WI38 (cell line): ENCODE results near the gene ALAS1.
A peak's percentile ranks its signal among the peaks of the same experiment; 100 is the strongest.
"Not testable (repeated sequence)": the region's sequence is repeated elsewhere in the genome, so short reads cannot be mapped to it uniquely, and the experiment has no call there.

ENCODE experiments used
- H3K4me3 ChIP-seq: 2 replicates; pipeline ENCODE4 v1.5.1; 2011; ENCODE audit warnings: low read depth, mild to moderate bottlenecking, control low read depth, low read length
- CTCF ChIP-seq: IDR thresholded peaks from 2 replicates; pipeline ENCODE4 v1.5.1; 2012; ENCODE audit warnings: low read depth, mild to moderate bottlenecking, control low read depth, low read length

ALAS1 gene

DNA sequence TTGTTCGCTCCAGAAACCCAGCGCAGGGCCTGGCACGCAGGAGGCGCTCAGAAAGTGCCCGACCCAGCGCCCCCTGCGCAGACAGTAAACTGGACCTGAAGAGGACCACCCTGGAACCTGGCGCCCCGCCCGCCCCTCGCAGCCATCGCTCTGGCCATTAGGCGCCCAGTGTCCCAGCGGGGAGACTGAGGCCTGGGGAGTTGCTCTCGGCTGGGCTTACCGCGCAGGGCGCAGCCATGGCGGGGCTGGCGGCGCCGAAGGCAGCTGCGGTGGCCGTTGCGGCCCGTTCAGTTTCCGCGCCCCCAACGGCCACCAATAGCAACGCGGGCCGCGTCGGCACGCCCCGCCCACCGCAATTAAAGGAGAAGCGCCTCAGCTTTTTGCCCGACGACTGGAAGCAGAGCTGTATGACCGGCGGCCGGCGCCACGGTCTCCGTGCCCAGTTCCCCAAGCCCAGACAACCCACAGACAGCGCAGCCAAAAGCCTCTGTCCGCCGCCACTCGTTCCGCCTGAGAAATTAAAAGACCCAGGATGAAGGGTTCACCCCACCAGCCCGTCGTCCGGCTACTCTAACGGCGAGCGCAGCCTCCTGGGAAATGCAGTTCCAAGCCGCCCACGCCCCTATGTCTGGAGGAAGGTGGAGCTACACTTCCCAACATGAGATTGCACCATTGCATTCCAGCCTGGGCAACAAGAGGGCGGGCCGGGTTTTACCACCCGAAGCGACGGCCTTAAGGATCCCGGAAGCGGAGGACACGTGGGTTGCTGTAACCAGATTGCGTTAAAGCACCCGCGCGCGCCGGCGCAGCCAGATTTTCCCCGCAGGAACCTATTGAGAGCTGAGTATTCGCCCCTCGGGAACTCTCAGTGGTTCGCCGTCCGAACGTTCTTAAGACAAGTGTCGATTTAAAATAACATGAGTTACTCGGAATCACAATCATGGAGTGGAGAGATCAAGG, 43.5 kb upstream of the ALAS1 start, which contains the start of gene POC1A:
Gene POC1A (minus strand): TSS at position 289 of the 960 bp plus-strand sequence. CDS start 51 bp downstream, at position 238.
- H3K4me3 ChIP-seq, result peak within 1 kb of the TSS; percentile 80
- TF ChIP-seq CTCF, result no peak

- no peak for TF ChIP-seq CTCF
- no peak overlapping the region for H3K4me3 ChIP-seq
These were observed 42.0 kb upstream of the ALAS1 start for GRCh38 chr3:52155912-52156311.

DNA sequence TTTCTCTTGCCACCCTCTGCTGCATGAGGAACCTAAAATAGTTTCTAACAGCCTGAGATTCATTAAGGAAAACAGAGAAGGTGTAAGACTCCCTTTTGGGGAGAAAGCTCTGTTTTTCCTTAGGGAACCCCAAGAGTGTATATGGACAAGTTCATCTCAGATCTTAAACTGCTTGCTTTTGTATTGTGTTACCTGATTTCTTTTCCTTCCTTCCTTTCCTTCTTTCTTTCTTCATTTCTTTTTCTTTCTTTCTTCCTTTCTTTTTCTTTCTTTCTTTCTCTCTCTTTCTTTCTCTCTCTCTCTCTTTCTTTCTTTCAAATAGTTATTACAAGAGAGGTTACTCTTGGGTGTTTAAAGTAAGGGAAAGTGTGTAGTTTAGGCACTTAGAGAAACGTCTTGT, 38.5 kb upstream of the ALAS1 start:
- no peak for TF ChIP-seq CTCF
- no peak overlapping the region for H3K4me3 ChIP-seq

- TF ChIP-seq CTCF, result no peak
- no peak overlapping the region for H3K4me3 ChIP-seq
These were observed 35.6 kb upstream of the ALAS1 start for GRCh38 chr3:52162250-52162872.

DNA sequence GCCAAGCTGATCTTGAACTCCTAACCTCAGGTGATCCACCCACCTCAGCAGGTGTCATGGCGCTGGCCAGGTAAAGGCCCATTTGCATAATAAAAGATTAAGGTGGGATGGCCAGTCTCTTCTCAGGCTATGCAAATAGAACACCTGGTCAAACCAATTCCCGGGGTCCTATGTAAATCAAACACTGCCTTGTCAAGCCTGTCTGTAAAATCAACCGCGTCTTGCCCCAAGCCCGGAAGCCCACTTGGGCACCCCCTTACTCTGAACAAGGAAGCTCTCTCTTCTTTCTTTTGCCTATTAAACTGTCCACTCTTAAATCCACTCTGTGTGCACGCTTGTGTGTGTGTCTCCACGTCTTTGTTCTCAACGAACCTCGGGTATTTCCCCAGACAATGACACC, 30.7 kb upstream of the ALAS1 start:
- H3K4me3 ChIP-seq, result no peak overlapping the region
- no peak for TF ChIP-seq CTCF

DNA sequence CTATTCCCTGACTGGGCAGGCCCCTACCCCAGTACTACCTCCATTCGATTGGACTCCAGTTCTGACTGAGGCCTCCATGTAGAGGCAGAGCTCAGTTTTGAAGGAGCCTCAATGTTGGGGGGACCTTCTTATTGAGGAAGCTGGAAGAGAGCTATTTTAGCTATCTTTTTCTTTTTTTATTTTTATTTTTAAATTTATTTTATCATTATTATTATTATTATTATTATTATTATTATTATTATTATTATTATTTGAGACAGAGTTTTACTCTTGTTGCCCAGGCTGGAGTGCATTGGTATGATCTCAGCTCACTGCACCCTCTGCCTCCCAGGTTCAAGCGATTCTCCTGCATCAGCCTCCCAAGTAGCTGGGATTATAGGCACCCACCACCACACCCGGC, 27.7 kb upstream of the ALAS1 start:
- H3K4me3 ChIP-seq, result not testable (repeated sequence)

DNA sequence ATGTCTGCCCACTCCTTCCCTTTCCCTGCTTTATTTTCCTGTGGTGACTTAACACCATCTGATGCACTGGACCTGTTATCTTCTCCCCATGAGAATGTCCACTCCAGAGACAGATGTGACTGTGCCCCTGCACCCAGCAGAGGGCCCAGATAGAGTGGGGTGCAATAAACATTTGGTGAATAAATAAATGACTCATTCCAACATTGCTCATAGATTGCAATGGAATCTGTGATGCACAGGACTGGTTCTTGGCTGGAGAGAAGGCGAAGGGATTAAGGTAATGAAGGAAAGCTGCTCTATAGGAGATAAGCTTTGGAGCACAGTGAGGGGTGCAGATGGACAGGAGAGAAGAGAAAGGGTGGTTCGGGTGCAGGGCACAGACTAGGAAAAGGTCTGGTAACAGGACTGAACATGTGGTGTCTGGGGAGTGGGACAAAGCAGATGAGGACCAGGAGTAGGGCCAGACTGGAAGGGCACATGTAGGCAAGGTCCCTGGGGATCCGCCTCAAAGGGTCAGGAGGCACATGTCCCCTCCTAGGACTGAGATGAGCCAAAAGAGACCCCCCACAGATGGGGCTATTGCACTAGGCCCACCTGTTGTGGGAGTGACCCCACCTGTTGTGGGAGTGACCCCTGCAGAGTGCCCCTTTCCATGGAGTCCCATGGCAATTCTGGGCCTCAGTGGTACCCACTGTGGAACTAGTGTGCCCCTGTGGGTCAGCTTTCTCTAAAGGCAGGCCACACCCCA, 26.3 kb upstream of the ALAS1 start:
- peak; percentile 35 for TF ChIP-seq CTCF
- no peak overlapping the region for H3K4me3 ChIP-seq
